Stimulated activated naive CD4-positive, alpha-beta T cell (primary cell): ENCODE results near the gene OSBPL2.

Source experiments
- DNase-seq, 6 experiments: peaks; one replicate each; lab custom pipeline; 2025; lab: John Stamatoyannopoulos, UW

Gene OSBPL2

DNA sequence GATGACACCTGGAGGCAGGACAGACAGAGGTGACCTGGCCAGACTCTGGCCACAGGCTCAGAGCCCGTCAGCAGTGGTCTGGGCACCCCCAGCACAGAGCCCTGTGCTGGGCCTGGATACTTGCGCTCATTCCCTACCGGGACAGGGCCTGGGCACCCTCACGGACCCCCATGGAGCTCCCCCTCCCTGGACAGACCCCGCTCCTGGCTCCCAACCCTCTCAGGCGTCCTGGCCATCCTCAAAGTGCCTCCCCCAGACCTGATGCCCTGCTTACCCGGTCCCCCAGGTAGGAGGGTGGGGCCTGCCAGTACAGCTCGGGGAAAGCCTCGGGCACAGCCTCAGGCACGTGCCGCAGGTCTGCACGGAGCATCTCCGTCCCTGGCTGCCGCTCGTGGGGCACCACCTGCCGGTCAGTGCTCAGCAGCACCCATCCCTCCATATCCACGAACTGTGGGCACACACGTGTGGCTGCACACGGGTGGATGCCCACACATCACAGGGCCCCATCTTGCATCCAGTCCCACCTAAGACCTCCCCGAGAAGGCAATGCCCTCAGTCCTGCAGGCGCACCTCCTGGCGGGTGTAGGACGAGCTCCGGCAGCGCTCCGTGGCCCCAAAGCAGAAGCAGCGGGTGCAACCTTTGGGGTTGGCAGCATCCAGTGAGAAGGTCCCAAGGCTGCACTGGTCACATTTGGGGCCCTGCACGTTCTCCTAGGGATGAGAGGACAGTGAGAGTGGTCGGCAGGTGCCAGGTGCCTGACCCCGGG lies 88.8 kb downstream of the OSBPL2 start:
- DNase-seq: no peak

DNA sequence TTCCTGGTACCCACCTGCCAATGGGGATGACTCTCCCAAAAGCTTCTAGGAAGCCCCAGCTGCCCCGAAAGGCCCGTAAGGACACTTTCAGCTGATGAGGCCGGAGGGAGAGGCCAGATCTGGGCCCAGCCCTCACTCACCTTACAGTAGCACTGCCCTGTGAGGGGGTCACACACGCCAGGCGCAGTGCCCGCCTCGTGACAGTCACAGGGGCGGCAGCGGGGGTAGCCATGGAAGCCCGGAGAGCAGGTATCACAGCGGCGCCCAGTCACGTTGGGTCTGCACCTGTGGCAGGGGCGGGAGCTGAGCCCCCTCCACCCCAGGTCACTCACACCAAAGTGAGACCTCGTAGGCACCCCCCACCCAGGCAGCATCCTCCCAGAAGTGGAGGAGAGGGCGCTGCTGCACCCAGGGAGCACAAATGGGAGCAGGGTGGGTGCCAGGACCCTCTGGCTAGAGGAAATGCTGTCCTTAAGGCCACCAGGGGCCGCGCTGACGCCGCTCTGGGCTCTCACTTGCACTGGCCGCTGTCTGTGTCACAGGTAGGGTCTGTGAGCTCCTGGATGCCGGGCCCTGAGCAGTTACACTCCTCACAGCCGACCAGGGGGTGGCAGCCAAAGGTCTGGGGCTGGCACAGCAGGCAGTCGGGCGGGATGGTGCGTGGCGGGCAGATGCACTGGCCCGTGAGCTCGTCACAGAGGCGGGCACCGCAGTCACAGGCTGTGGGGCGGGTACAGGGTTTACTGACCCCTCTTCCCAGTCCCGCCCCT lies 89.6 kb downstream of the OSBPL2 start:
- DNase-seq: no peak

DNA sequence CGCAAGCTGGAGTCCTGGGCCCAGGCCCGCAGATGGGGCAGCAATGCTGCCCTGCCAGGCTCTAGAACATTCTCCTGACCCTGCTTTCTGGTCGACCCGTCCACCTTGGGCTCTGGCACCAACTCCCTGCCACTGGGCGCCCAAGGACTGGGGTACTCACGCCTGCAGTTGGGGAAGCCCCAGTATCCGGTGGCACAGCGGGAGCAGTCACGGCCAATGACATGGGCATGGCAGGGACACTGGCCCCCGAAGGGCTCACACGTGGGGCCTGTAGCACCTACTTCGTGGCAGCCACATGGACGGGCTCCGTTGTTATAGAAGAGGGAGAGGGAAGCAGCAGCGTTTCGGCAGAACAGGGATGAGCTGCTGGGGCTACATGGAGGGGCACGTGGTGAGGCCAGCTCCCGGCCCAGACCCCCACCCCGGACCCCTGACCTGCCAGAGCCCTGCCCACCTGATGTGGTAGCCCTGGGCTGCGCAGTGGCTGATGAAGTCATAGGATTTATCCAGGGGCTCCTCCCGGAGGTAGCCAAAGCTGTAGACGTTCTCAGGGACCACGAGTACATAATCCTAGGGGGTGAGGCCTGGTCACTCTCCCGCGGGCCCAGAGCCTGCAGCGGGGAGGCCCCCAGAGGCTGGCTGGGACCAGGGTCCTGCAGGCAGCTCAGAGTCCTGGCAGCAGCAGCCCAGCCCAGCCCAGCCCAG lies 90.5 kb downstream of the OSBPL2 start:
- DNase-seq: no peak

DNA sequence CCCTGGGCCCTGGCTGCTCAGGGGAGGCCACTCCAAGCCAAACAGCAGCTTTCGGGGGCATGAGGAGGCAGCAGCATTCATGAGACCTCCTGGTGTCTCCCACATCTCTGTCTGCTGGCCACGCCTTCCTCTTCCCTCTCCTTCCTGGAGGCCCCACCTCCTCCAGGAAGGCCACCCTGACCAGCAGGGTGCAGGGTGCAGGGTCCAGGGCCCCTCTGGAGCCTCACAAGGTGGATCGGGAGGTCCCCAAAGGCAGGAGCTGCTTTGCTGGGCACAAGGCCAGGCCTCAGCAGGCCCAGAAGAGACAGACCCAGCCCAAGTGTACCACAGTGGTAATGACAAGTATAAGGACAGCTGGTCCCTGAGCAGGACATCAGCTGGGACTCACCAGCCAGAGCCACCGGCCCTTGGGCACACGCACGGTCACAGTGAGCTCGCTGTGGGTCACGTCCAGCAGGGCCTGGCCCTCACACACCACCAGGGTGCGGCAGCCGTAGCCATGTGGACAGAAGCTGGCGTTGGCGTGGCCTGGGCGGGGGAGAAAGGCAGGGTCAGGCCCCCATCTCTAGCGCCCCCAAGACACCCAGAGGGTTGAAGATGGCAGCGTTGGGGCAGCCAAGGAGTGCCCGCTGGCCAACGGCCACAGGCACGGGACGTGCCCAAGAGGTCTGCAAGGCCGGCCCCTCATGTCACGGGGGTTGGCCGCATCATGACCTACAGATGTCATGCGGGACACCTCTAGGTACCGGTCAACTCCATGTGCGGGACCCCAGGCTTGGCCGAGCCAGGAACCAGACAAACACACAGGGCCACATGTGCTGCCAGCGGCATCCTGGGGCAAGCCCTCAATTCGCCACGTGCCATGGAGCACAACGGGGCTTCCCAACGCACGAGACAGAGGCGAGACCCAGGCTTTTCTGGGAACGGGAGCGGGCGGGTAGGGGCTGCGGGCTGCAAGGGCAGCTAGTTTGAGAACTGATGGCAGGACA lies 91.4 kb downstream of the OSBPL2 start:
- no peak for DNase-seq

DNA sequence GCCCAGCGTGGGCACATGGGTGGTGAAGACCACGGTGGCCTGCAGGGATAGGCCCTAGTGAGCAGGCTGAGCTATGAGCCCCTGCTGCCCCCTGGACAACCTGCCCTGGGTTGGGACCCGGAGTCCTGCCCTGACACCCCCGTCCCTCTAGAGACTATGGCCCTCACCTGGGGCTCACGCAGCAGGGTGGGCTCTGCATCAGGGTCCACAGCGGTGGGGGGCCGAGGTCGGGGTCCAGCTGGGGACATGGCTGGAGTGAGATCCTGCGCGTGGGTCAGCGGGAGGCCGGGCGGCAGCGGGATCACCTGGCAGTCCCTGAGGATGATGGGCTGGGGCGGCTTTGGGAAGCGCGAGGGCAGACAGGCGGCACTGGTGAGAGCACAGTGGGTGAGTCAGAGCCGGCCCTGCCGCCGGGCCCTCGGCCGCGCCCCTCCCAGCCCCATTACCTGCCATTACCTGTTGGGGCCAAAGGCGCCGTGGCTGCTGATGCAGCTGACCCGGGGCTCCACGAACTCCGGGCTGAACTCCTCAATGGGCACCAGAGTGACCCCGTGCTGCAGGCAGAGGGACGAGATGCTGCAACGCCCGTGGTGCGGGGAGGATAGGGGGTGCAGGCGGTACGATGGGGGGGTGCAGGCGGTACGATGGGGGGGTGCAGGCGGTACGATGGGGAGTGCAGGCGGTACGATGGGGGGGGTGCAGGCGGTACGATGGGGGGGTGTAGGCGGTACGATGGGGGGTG lies 92.4 kb downstream of the OSBPL2 start:
- DNase-seq: no peak

DNA sequence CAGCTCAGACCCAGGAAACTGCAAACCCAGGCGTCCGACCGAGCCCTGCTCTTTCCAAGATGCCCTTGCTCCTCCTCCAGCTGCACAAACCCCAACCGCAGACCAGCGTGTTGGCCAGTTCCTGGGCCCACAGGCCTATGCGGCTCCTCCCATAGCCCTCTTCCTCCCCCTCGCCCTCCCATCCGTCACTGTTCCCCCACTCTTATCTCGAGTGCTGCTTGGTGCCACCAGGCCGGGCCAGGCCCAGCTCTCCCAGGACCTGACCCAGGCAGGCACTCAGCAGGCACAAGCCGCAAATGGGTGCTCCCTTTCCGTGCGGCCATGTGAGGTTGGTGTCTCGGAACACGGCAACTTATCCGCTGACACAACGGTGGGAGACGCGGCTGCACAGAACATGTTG lies 93.0 kb downstream of the OSBPL2 start:
- no peak for DNase-seq

DNA sequence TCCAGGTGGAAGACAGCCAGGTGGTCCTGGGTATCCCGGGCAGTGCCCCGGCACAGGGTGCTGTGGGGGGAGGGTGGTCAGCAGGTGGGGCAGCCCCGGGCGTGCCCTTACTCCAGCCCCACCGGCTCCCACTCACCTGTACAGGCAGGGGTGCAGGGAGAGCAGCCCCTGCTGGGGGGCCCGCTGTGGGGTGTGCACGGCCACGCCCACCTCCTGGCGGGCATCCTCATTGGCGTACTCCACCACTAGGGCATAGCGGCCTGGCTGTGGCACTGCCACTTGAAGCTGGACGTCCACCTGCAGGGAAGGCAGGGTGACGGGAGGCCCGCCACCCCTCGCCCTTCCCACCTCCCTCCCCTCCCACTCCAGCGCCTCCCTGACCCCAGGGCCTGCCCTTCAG lies 94.1 kb downstream of the OSBPL2 start:
- no peak for DNase-seq

DNA sequence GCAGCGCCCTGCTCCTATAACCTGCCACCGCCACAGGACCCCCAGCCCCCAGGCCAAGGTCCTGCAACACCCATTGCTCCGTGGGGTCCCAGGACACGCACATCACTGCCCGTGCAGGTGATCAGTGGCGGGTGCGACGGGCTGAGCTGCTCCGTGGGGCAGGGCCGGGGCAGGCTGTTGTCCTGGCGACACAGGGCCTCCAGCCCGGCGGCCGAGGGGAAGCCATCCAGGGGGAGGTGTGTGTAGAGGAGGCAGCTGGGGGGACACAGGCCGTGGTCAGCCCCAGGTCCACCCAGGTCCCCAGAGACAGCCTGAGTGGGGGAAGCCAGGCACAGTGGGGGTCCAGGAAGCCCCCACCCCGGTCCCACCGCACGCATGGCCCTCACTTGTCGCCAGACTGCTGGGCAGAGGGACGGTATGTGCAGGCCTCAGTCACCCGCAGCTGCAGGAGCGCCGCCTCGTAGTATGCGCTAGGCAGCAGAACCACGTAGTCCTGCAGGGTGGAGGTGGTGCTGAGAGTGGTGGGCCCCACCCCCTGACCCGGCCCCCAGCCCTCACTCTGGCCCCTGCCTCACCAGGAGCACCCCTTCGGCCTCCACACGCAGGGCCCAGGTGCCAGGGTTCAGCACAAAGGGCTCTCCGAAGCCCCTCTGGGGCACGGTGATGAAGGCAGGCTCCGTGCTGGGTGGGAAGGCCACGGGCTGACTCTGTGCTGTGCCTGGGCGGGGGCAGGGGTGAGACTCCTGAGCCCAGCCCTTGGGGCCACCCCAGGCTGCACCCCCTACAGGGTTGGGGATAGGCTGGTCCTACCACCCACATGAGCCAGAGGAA lies 94.9 kb downstream of the OSBPL2 start:
- DNase-seq: no peak

DNA sequence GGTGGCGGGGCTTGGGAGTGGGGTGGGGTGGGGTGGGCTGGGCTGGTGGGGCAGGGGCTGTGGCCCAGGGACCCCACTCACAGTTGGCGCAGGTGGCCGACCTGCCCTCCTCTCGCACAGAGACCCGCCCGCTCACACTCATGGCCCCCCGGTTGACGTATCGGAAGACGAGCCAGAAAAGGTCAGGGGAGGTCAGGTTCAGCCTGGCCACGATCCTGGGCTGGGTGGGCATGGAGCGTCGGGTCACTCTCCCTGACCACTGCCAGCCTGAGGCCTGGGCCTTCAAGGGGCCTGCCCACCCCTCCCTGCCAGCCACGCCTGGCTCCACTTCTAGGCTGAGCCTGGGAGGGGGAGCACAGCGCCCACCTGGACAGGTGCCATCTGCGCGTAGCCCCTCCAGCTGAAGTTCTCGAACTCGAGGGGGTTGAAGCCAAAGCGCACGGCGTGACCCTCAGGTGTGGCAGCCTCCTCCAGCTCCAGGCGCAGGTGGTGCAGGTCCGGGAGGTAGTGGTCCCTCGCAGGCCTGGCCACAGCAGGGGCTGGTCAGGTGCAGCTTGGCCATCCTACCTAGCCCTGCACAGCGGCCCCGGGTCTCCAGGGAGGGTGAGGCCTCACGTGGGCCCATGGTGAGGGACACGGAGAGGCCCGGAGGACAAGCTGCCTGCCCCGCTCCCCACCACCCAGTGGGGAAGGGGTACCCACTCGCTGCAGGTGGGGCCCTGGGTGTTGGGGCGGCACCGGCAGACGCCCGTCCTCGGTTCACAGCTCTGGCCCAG lies 95.7 kb downstream of the OSBPL2 start:
- no peak for DNase-seq

DNA sequence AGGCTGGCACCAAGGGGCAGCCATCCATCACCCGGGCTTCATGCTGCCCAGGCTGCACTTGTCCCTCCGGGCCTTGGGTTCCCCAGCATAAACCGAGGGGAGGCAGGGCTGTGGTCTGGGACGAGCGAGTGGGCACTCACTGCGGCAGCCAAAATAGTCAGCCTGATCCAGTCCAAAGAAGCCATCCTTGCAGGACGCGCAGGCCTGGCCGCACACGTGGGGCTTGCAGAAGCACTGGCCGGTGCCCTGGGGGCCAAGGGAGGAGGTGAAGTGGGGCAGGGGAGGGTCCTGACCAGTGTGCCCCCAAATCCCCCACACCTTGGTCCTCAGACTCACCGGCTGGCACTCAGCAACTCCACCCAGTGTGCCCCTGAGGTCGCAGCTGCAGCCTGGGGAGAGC lies 96.6 kb downstream of the OSBPL2 start:
- DNase-seq: no peak

DNA sequence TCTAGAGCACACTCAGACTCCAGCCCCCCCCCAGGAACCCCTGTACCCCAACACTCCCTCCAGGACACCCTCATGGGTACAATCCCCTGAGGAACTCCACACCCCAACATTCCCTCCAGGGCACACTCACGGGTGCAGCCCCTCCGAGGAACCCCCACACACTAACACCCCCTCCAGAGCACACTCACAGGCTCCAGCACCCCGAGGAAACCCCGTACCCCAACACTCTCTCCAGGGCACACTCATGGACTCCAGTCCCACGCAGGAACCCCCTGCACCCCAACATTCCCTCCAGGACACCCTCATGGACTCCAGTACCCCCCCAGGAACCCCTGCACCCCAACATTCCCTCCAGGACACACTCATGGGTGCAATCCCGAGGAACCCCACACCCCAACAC lies 97.2 kb downstream of the OSBPL2 start:
- DNase-seq: no peak

DNA sequence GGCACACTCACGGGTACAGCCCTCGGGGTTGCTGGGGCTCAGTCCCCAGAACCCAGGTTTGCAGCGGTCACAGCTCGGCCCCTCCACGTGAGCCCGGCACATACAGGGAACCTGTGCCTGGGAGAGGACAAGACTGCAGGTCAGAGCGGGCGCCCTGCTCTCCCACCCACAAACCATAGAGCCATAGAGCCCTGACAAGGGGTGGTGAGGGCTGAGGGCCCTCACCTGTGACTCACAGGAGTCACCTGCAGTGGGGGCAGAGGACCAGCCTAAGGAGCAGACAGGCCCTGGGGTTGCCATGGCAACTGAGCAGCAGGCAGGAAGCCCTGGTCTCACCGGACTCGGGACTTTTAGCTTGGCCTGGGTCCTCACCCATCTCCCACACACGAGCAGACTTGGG lies 98.0 kb downstream of the OSBPL2 start:
- no peak for DNase-seq

DNA sequence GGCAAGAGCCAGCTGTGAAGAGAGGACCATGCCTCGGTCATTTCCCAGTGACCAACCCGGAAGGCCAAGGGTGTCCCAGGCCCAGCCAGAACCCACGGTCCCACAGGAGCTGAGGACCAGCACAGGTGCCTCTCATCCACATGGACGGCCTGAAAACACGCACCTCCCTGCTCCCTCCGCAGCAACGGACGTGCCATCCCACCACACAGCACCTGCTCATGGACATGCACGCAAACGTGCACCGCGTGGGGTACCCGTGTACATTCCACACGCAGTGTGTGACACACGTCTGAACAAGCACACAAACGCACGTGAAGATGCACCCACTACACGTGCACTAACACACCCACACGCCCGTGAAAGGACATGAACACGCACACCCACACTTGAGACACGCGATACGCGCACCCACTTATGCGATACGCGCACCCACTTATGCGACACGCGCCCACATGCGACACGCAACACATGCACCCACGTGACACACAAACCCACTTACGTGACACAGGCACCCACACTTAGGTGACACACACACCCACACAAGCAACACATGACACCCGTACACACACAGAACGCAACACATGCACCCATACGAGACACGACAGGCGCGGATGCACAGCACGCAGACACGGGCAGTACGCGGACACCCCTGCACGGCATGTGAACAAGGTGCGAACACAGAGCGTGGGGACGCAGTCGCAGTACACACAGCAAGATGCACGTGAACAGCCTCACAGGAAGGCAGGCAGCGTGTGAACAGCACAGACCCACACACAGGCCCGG lies 98.6 kb downstream of the OSBPL2 start:
- DNase-seq: no peak

DNA sequence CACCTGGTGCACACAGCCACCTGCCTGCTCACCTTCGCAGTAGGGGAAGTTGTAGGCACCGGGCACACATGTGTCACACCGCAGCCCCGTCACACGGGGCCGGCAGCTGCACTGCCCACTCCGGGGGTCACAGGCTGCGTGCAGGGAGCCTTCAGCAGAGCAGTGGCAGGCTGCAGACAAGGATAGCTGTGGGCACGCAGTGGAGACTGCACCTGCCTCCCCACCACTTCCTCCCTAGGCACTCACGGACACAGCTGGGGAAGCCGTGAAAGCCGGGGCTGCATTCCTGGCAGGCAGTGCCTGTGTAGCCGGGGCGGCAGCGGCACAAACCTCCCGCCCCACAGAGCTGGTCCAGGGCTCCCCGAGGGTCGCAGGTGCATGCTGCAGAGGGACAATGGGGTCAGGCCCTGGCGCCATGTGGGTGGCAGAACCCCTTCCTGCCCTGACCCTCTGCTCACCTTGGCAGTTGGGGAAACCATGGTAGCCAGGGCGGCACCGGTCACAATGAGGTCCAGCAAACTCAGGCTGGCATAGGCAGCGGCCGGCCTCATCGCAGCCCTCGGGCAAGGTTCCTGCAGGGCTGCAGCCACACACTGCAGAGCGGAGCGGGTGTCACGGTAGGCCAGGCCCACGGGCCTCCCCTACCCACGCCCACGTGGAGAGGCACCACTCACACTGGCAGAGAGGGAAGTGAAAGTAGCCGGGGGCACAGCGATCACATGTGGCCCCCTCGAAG lies 99.4 kb downstream of the OSBPL2 start:
- no peak for DNase-seq

DNA sequence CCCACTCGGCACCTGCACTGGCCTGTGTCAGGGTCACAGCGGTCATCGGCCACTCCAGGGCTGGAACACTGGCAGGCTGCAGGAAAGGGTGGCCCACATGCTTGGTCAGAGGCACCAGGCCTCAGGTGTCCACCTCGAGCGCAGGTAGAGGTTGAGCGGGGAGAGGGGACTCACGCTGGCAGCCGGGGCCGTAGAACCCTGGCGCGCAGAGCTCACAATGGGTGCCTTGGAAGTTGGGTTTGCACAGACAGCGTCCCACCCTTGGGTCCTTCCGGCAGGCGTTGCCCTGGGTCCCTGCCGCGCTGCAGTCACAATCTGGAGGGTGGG lies 99.9 kb downstream of the OSBPL2 start:
- no peak for DNase-seq

DNA sequence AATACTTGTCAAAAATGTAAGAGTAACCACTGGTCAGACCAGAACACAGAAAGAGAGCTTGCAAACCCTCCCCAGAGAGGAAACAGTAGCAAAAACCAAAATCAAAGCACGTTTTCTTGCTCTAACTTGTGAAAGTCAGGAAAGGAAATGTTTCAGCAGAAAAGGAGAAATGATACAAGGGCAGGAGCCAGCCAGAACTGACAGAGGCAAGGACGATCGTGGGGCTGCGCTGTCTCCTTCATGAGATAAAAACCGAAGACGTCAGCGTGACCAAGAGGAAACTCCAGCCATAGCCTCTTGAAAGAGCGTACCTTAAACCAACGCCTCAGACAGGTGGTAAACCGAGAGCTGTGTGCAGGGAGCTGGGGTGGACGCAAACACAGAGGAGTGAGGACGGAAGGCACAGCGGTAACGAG lies 101.3 kb downstream of the OSBPL2 start:
- DNase-seq: no peak

DNA sequence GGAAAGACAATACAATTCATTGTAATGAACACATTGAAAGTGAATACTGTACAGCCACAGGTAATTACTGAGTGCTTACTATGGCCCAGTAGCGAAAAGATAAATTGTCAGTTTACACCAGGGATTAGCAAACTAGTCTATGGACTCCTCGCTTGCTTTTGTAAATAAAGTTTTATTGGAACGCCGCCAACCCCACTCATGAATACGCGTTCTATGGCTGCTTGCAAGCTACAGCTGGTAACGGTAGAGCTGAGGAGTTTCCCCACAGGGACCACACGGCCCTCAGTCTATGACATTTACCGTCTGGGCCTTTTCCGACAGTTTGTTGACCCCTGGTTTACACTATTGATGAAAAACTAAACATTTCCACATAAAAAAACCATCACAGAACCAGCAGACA lies 104.6 kb downstream of the OSBPL2 start:
- no peak for DNase-seq

DNA sequence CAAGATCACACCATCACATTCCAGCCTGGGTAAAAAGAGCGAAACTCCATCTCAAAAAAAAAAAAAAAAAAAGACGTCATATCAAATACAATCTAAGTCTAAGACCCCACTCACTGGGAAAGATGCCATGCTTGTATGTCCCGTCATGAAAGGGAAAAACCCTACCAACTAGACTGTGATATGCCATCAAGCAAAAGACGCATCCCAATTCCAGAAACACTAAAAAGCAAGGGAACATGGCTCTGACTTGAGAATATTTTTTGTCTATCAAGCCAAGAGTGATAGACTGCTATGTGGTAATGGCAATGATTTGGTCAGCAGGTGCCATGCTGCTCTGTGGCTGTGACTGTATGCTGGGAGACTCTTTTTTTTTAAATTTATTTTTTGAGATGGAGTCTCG lies 105.8 kb downstream of the OSBPL2 start:
- DNase-seq: no peak
